Fibroblast of mammary gland (primary cell): ENCODE results near the gene NHLRC3.

Experiments used
- DNase-seq: peaks from one replicate; pipeline ENCODE4 v3.0.0-alpha.2; 2010; ENCODE audit warnings: low read depth
- H3K4me3 ChIP-seq: 2 replicates; pipeline ENCODE4 v1.5.1; 2011; ENCODE audit warnings: low read depth, mild to moderate bottlenecking, low read length, moderate library complexity; ENCODE audit not compliant: control insufficient read depth
- TF ChIP-seq, protein P1 (sequence below): conservative IDR thresholded peaks from 2 replicates; pipeline ENCODE4 v1.5.1; 2011; ENCODE audit warnings: low read depth, low read length, inconsistent platforms; ENCODE audit not compliant: control insufficient read depth, insufficient read depth

Gene NHLRC3

GRCh38 chr13:39016087-39016486 is 22.2 kb upstream of the NHLRC3 start:
- TF ChIP-seq, protein P1, sequence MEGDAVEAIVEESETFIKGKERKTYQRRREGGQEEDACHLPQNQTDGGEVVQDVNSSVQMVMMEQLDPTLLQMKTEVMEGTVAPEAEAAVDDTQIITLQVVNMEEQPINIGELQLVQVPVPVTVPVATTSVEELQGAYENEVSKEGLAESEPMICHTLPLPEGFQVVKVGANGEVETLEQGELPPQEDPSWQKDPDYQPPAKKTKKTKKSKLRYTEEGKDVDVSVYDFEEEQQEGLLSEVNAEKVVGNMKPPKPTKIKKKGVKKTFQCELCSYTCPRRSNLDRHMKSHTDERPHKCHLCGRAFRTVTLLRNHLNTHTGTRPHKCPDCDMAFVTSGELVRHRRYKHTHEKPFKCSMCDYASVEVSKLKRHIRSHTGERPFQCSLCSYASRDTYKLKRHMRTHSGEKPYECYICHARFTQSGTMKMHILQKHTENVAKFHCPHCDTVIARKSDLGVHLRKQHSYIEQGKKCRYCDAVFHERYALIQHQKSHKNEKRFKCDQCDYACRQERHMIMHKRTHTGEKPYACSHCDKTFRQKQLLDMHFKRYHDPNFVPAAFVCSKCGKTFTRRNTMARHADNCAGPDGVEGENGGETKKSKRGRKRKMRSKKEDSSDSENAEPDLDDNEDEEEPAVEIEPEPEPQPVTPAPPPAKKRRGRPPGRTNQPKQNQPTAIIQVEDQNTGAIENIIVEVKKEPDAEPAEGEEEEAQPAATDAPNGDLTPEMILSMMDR, result no peak
- H3K4me3 ChIP-seq, result no peak overlapping the region
- no peak for DNase-seq

DNA sequence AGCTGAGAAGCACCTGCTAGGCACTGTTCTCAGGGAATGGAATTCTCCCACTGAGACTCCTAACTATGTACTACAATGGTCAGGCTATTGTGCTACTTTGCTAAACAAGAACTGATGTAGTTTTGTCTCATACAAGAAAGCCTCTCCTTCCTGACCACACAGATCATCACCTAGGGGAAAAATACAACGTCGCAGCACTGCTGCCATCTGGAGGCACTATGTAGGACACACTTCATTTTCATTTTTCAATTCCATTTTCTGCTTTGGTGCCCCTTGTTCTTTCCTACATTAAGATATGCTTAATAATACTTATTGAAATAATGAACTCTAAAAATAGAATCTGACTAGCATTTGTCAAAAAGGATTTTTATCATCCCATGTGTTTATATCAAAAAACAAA is 21.5 kb upstream of the NHLRC3 start:
- DNase-seq, result peak; percentile 35
- no peak overlapping the region for H3K4me3 ChIP-seq
- TF ChIP-seq, protein P1, result peak; percentile 60

GRCh38 chr13:39020853-39021462 is 17.3 kb upstream of the NHLRC3 start:
- no peak for DNase-seq
- no peak overlapping the region for H3K4me3 ChIP-seq
- TF ChIP-seq, protein P1, result no peak

DNA sequence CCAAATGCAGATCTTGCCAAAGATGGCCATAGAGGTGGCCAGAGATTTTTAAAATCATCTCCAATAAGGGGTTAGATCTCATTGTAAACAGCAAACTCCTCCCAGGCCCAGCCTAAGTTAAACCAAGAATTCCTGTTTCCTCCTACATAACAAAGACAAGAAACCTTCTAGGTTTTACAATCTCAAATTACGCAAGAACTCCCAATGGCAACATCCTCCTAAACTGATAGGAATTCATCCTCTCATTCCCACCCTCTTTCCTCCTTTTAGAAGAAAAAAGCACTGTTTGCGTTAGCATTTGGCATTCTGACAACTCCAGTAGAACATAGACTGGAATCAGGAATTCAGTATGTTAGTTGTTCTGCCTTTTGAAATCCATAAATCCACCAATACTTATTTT is 14.9 kb upstream of the NHLRC3 start:
- TF ChIP-seq, protein P1, result no peak
- peak; percentile 54 for DNase-seq
- no peak overlapping the region for H3K4me3 ChIP-seq

DNA sequence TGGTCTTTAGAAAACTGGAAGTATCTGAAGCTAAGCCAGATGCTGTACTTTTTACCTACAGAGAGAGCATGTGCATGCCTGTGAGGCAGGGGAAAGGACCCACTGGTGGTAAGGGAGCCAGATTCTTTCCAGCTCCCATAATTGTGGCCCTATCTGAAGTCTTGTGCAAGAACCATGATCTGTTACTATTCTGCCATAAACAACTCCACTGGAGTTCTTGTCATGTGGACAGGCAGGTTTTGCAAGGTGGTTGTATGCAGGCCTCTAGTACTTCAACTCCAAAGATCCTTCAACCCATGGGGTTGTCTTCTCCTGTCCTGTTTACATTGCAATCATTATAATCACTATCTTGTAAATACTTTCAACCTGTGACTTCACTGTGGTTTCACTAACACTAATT is 14.5 kb upstream of the NHLRC3 start:
- TF ChIP-seq, protein P1, result no peak
- no peak for DNase-seq

DNA sequence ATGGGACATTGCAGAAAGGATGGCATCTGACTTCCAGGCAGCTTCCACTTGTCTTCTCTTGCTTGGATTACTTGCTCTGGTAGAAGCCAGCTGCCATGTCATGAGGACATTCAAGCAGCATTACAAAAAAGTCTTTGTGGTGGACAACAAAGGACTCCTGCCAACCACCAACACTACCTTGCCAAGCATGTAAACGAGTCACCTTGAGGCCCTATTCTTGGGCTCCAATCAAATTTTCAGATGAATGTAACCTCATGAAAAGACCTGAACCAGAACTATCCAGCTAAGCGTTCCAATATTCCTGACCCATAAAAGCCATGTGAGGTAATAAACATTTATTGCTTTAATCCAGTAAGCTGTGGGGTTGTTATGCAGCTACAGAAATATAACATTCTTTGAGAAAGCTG is 12.8 kb upstream of the NHLRC3 start:
- TF ChIP-seq, protein P1, result no peak
- no peak for DNase-seq
- no peak overlapping the region for H3K4me3 ChIP-seq

More for the DNA sequence above, 14.5 kb upstream of the NHLRC3 start:
- H3K4me3 ChIP-seq, result no peak overlapping the region

GRCh38 chr13:39032150-39032549 is 6.1 kb upstream of the NHLRC3 start:
- TF ChIP-seq, protein P1, result no peak

More at GRCh38 chr13:39032150-39032549, 6.1 kb upstream of the NHLRC3 start:
- DNase-seq, result no peak
- H3K4me3 ChIP-seq, result no peak overlapping the region
